Activated CD8-positive, alpha-beta T cell treated with anti-CD3 and anti-CD28 coated beads for 36 hours (primary cell): ENCODE results near the gene TIE1. TPM values are rescaled to one million over a fixed set of nuclear protein-coding genes. Genes with fewer than 3 reads are reported as not detected.

ENCODE experiments used
- ATAC-seq: fragments of 200-7000 bp; cut with Tn5 transposase; one replicate; pipeline ENCODE4 v1.10.0; 2021; ENCODE audit warnings: mild to moderate bottlenecking, moderate library complexity
- CTCF ChIA-PET: fragments of 350-600 bp; sonication (Branson Sonifier 250); formaldehyde crosslinking; loops from one replicate; lab custom pipeline; 2021; ENCODE audit warnings: antibody characterized with exemption; lab: Charles Lee
- POLR2A ChIA-PET: fragments of 350-600 bp; sonication (Branson Sonifier 250); formaldehyde crosslinking; loops from one replicate; lab custom pipeline; 2021; ENCODE audit warnings: antibody characterized with exemption; lab: Charles Lee
- DNase-seq: peaks from one replicate; pipeline ENCODE4 v3.0.0-alpha.2; 2020
- H3K27ac Mint-ChIP-seq: one replicate; pipeline ENCODE4 v1.8.0; 2021; ENCODE audit warnings: mild to moderate bottlenecking, mixed read lengths
- H3K27me3 Mint-ChIP-seq: one replicate; pipeline ENCODE4 v1.8.0; 2021; ENCODE audit warnings: mixed read lengths
- H3K36me3 Mint-ChIP-seq: one replicate; pipeline ENCODE4 v1.8.0; 2021; ENCODE audit warnings: low read depth, mixed read lengths
- H3K4me1 Mint-ChIP-seq: one replicate; pipeline ENCODE4 v1.8.0; 2021; ENCODE audit warnings: low read depth, mixed read lengths
- H3K4me3 Mint-ChIP-seq: one replicate; pipeline ENCODE4 v1.8.0; 2021; ENCODE audit warnings: mild to moderate bottlenecking, moderate library complexity, mixed read lengths
- H3K9me3 Mint-ChIP-seq: one replicate; pipeline ENCODE4 v1.8.0; 2021; ENCODE audit warnings: mixed read lengths
- CTCF ChIP-seq: fragments of 200-600 bp; IDR thresholded peaks from one replicate; pipeline ENCODE4 v1.8.0; 2022; ENCODE audit warnings: antibody characterized with exemption, mild to moderate bottlenecking
- intact Hi-C: fragments of 100-400 bp; cut with micrococcal nuclease; formaldehyde crosslinking; loops from one replicate; pipeline ENCODE4 v1.10.0; 2022
- total RNA-seq, 2 experiments: library from RNA; stranded (reverse); gene quantifications; one replicate each; pipeline ENCODE4 v1.2.3, GENCODE V29; 2021

TIE1 gene
- total RNA-seq, 2 experiments from 2014 or later = 0.25 TPM; not detected in 1

DNA sequence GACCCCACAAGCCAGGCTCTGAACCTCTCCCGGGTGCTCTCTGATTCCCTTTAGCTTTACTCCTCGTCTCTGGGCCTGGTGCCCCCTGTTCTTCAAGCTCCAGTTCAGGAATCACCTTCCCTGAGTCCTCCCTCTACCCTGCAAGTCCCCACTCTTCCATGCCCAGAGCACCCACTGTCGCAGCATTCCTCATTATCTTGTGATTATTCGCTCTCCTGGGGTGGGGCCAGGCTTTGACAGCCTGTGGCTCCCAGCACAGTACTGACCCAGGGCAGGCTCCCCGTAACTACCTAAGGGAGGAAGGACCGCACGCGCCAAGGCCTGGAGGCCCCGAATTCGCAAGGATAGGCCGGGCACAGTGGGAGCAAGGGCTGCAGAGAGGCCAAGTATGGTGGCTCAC, 14.7 kb upstream of the TIE1 start:
- H3K4me1 Mint-ChIP-seq = no peaks in the 10 kb centered on the region
- no peak for TF ChIP-seq CTCF
- no peak overlapping the region for H3K27ac Mint-ChIP-seq
- ChIA-PET POLR2A (no interaction called here), CTCF (interaction anchor here (1.2 kb wide), 1 partner anchor 9 kb away, joined by 4 read pairs; no protein-coding TSS in a partner anchor)
- H3K27me3 Mint-ChIP-seq = peaks cover 3% of the 10 kb centered on the region
- DNase-seq (no peak), ATAC-seq (no peak)
- no peaks in the 10 kb centered on the region for H3K9me3 Mint-ChIP-seq
- intact Hi-C loops = no loop called here
- no peak overlapping the region for H3K4me3 Mint-ChIP-seq
- H3K36me3 Mint-ChIP-seq = no peaks in the 10 kb centered on the region

DNA sequence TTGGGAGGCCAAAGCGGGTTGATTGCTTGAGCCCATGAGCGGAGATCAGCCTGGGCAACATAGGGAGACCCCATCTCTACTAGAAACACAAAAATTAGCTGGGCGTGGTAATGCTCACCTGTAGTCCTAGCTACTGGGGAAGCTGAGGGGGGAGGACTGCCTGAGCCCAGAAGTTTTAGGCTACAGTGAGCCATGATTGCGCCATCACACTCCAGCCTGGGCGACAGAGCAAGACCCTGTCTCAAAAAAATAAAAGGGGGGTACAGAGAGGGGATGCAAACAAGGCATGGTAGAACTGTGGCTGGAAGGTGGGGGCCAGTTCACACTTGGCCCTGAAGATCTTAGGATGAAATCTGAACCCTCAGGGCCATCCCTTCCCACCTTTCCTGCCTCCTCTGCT, 14.2 kb upstream of the TIE1 start:
- intact Hi-C loops = no loop called here
- H3K27ac Mint-ChIP-seq = no peak overlapping the region
- H3K4me3 Mint-ChIP-seq = no peak overlapping the region
- DNase-seq = no peak
- H3K9me3 Mint-ChIP-seq = no peaks in the 10 kb centered on the region
- ChIA-PET CTCF (no interaction called here), POLR2A (no interaction called here)
- peaks cover 3% of the 10 kb centered on the region for H3K27me3 Mint-ChIP-seq
- no peaks in the 10 kb centered on the region for H3K36me3 Mint-ChIP-seq
- ATAC-seq = no peak
- no peaks in the 10 kb centered on the region for H3K4me1 Mint-ChIP-seq
- TF ChIP-seq CTCF = no peak

GRCh38 chr1:43288058-43288784, 12.6 kb upstream of the TIE1 start:
- Mint-ChIP-seq H3K27ac (no peak overlapping the region), H3K27me3 (peaks cover 3% of the 10 kb centered on the region), H3K4me1 (no peaks in the 10 kb centered on the region), H3K4me3 (no peak overlapping the region), H3K36me3 (no peaks in the 10 kb centered on the region), H3K9me3 (no peaks in the 10 kb centered on the region)
- ChIA-PET POLR2A (no interaction called here), CTCF (no interaction called here)
- DNase-seq = no peak
- no peak for TF ChIP-seq CTCF
- no peak for ATAC-seq
- intact Hi-C loops = no loop called here

GRCh38 chr1:43288785-43289706, 11.7 kb upstream of the TIE1 start:
- no peaks in the 10 kb centered on the region for H3K36me3 Mint-ChIP-seq
- H3K27me3 Mint-ChIP-seq = peaks cover 3% of the 10 kb centered on the region
- DNase-seq = no peak
- intact Hi-C loops = no loop called here
- no peak overlapping the region for H3K27ac Mint-ChIP-seq
- no peak overlapping the region for H3K4me3 Mint-ChIP-seq
- no peaks in the 10 kb centered on the region for H3K4me1 Mint-ChIP-seq
- POLR2A ChIA-PET = no interaction called here
- no peaks in the 10 kb centered on the region for H3K9me3 Mint-ChIP-seq
- TF ChIP-seq CTCF = no peak
- CTCF ChIA-PET = no interaction called here
- ATAC-seq = no peak

- intact Hi-C loops = no loop called here
- ChIA-PET POLR2A (no interaction called here), CTCF (interaction anchor here (4.2 kb wide), 1 partner anchor 123 kb away, joined by 10 read pairs; no protein-coding TSS in a partner anchor)
- Mint-ChIP-seq H3K4me1 (peaks cover 14% of the 10 kb centered on the region), H3K36me3 (no peaks in the 10 kb centered on the region), H3K9me3 (no peaks in the 10 kb centered on the region), H3K4me3 (no peak overlapping the region), H3K27me3 (peaks cover 2% of the 10 kb centered on the region), H3K27ac (no peak overlapping the region)
- ATAC-seq (no peak), DNase-seq (no peak)
- no peak for TF ChIP-seq CTCF
Measured at GRCh38 chr1:43292216-43292615, 8.6 kb upstream of the TIE1 start.
